Neural cell (in vitro differentiated cells): ENCODE data around the gene SULF2. TPM values are rescaled to one million over a fixed set of nuclear protein-coding genes. Genes with fewer than 3 reads are reported as not detected.

Source experiments
- H2AFZ ChIP-seq: fragments of 200-600, 300-800 bp; sonication (generic), shearing (Covaris generic); 2 replicates; pipeline ENCODE4 v1.6.0; 2014; ENCODE audit warnings: low read depth, mild to moderate bottlenecking, antibody characterized with exemption, low read length, moderate library complexity
- H3F3A ChIP-seq: fragments of 200-600 bp; shearing (Covaris generic); 2 replicates; pipeline ENCODE4 v1.6.1; 2016; ENCODE audit warnings: mild to moderate bottlenecking, moderate library complexity, mixed read lengths, antibody characterized with exemption, low read length; ENCODE audit not compliant: insufficient read depth, poor library complexity, severe bottlenecking
- H3K27ac ChIP-seq: fragments of 200-600, 300-800 bp; sonication (generic), shearing (Covaris generic); 2 replicates; pipeline ENCODE4 v1.5.1; 2014; ENCODE audit warnings: mild to moderate bottlenecking, low read length, moderate library complexity
- H3K27me3 ChIP-seq: fragments of 300-800, 200-600 bp; sonication (generic), shearing (Covaris generic); 2 replicates; pipeline ENCODE4 v1.6.0; 2014; ENCODE audit warnings: mild to moderate bottlenecking, low read depth, low read length, moderate library complexity; ENCODE audit not compliant: insufficient read depth
- H3K36me3 ChIP-seq: fragments of 300-800, 200-600 bp; sonication (generic), shearing (Covaris generic); 2 replicates; pipeline ENCODE4 v1.5.1; 2014; ENCODE audit warnings: mild to moderate bottlenecking, antibody characterized with exemption, low read length, moderate library complexity; ENCODE audit not compliant: insufficient read depth
- H3K4me2 ChIP-seq: fragments of 300-800, 200-600 bp; sonication (generic), shearing (Covaris generic); 2 replicates; pipeline ENCODE4 v1.6.0; 2014; ENCODE audit warnings: mild to moderate bottlenecking, low read length
- H3K4me3 ChIP-seq: fragments of 300-800, 200-600 bp; sonication (generic), shearing (Covaris generic); 2 replicates; pipeline ENCODE4 v1.5.1; 2014; ENCODE audit warnings: mild to moderate bottlenecking, low read length, moderate library complexity
- H3K79me2 ChIP-seq: fragments of 200-600 bp; shearing (Covaris generic); replicated peaks from 2 replicates; pipeline ENCODE4 v1.6.0; 2014; ENCODE audit warnings: mild to moderate bottlenecking, low read length, moderate library complexity; ENCODE audit not compliant: insufficient read depth
- H3K9ac ChIP-seq: fragments of 300-800, 200-600 bp; sonication (generic), shearing (Covaris generic); 2 replicates; pipeline ENCODE4 v1.6.1; 2016; ENCODE audit warnings: mild to moderate bottlenecking, low read length, mixed read lengths
- H3K9me2 ChIP-seq: fragments of 200-600 bp; shearing (Covaris generic); 2 replicates; pipeline ENCODE4 v1.6.1; 2016; ENCODE audit warnings: mild to moderate bottlenecking, low read length, mixed read lengths; ENCODE audit not compliant: insufficient read depth
- H3K9me3 ChIP-seq: fragments of 200-600, 300-800 bp; sonication (generic), shearing (Covaris generic); 2 replicates; pipeline ENCODE4 v1.6.1; 2016; ENCODE audit warnings: mild to moderate bottlenecking, mixed run types, low read length, moderate library complexity, mixed read lengths
- H4K20me1 ChIP-seq: fragments of 200-600 bp; shearing (Covaris generic); 2 replicates; pipeline ENCODE4 v1.6.1; 2016; ENCODE audit warnings: mild to moderate bottlenecking, mixed run types; ENCODE audit not compliant: insufficient read depth
- CTCF ChIP-seq: fragments of 450-650 bp; IDR thresholded peaks from 2 replicates; pipeline ENCODE4 v1.5.1; 2014; ENCODE audit warnings: antibody characterized with exemption, mild to moderate bottlenecking, moderate library complexity; ENCODE audit not compliant: poor library complexity, severe bottlenecking
- EP300 ChIP-seq: fragments of 450-650 bp; conservative IDR thresholded peaks from 2 replicates; pipeline ENCODE4 v1.6.1; 2014; ENCODE audit warnings: antibody characterized with exemption, mild to moderate bottlenecking, moderate library complexity; ENCODE audit not compliant: poor library complexity, severe bottlenecking
- EZH2 ChIP-seq: fragments of 200-600, 300-800 bp; shearing (Covaris generic), sonication (generic); IDR thresholded peaks from 2 replicates; pipeline ENCODE4 v1.6.1; 2014; ENCODE audit warnings: antibody characterized with exemption, low read length, borderline replicate concordance, mild to moderate bottlenecking; ENCODE audit not compliant: insufficient read depth, poor library complexity, severe bottlenecking
- MXI1 ChIP-seq: fragments of 450-650 bp; conservative IDR thresholded peaks from 2 replicates; pipeline ENCODE4 v1.6.1; 2014; ENCODE audit warnings: antibody characterized with exemption, mild to moderate bottlenecking; ENCODE audit not compliant: poor library complexity, severe bottlenecking
- POLR2AphosphoS5 ChIP-seq: IDR thresholded peaks from 2 replicates; pipeline ENCODE4 v1.6.1; 2012
- RAD21 ChIP-seq: fragments of 450-650 bp; conservative IDR thresholded peaks from 2 replicates; pipeline ENCODE4 v1.6.1; 2014; ENCODE audit warnings: antibody characterized with exemption, mild to moderate bottlenecking, moderate library complexity
- REST ChIP-seq: IDR thresholded peaks from 2 replicates; pipeline ENCODE4 v1.6.1; 2012; ENCODE audit warnings: borderline replicate concordance
- SMC3 ChIP-seq: fragments of 450-650 bp; conservative IDR thresholded peaks from 2 replicates; pipeline ENCODE4 v1.6.1; 2014; ENCODE audit warnings: antibody characterized with exemption, mild to moderate bottlenecking, moderate library complexity; ENCODE audit not compliant: poor library complexity
- TAF1 ChIP-seq: IDR thresholded peaks from 2 replicates; pipeline ENCODE4 v1.6.1; 2012; ENCODE audit warnings: low read depth
- polyA plus RNA-seq: library from polyadenylated mRNA; depleted of rRNA; stranded (reverse); fragments of >200 nt; gene quantifications from 2 replicates; pipeline ENCODE4 v1.2.3, GENCODE V29; 2014

SULF2 gene
- polyA plus RNA-seq, 1 donor from 2014 or later: 30.0 TPM

- no peak overlapping the region for H3K9ac ChIP-seq
- H3K27me3 ChIP-seq: no peaks in the 10 kb centered on the region
- H3K4me2 ChIP-seq: no peak overlapping the region
- no peaks in the 10 kb centered on the region for H4K20me1 ChIP-seq
- H3K9me2 ChIP-seq: no peaks in the 10 kb centered on the region
- no peak overlapping the region for H2AFZ ChIP-seq
- H3K36me3 ChIP-seq: no peaks in the 10 kb centered on the region
- no peaks in the 10 kb centered on the region for H3K9me3 ChIP-seq
- no peak overlapping the region for H3K27ac ChIP-seq
- H3K4me3 ChIP-seq: no peak overlapping the region
- H3F3A ChIP-seq: no peaks in the 10 kb centered on the region
- TF ChIP-seq MXI1: no peak
- no peak for TF ChIP-seq TAF1
- no peak for TF ChIP-seq REST
- TF ChIP-seq POLR2AphosphoS5: no peak
- TF ChIP-seq SMC3: no peak
- no peak for TF ChIP-seq EP300
- no peaks in the 10 kb centered on the region for H3K79me2 ChIP-seq
These were observed 21.0 kb downstream of the SULF2 start for GRCh38 chr20:47764154-47764733.

- no peak for TF ChIP-seq RAD21
- TF ChIP-seq POLR2AphosphoS5: no peak
- no peak for TF ChIP-seq EP300
- TF ChIP-seq SMC3: no peak
- no peak for TF ChIP-seq REST
- TF ChIP-seq CTCF: no peak
- TF ChIP-seq EZH2: no peak
- TF ChIP-seq MXI1: no peak
- no peak for TF ChIP-seq TAF1
- Histone ChIP-seq H3K4me2 (no peak overlapping the region), H2AFZ (no peak overlapping the region), H3K27me3 (no peaks in the 10 kb centered on the region), H3K9me2 (no peaks in the 10 kb centered on the region), H3K9me3 (no peaks in the 10 kb centered on the region), H3K27ac (no peak overlapping the region), H3K9ac (no peak overlapping the region), H3K4me3 (no peak overlapping the region), H3F3A (no peaks in the 10 kb centered on the region), H3K36me3 (no peaks in the 10 kb centered on the region), H3K79me2 (no peaks in the 10 kb centered on the region), H4K20me1 (no peaks in the 10 kb centered on the region)
These were observed 22.5 kb downstream of the SULF2 start for GRCh38 chr20:47762699-47763268.
